GM21619 (cell line): Measurements from ENCODE around the gene TIAL1.
"Not testable (repeated sequence)": the region's sequence is repeated elsewhere in the genome, so short reads cannot be mapped to it uniquely, and the experiment has no call there.

Source experiments
- ATAC-seq: cut with Tn5 transposase; IDR thresholded peaks from one replicate; pipeline ENCODE4 v1.9.1; 2021; ENCODE audit not compliant: unreplicated experiment

TIAL1 gene

GRCh38 chr10:119550827-119551226 lies 45.9 kb downstream of the TIAL1 start:
- no peak for ATAC-seq

- ATAC-seq: no peak
Measured at GRCh38 chr10:119549247-119549999, 47.3 kb downstream of the TIAL1 start.

GRCh38 chr10:119546009-119546408 lies 50.8 kb downstream of the TIAL1 start:
- ATAC-seq: no peak

GRCh38 chr10:119545310-119545709 lies 51.5 kb downstream of the TIAL1 start:
- ATAC-seq: no peak

GRCh38 chr10:119543814-119544642 lies 52.7 kb downstream of the TIAL1 start:
- no peak for ATAC-seq

- peak; percentile 41 for ATAC-seq
Measured at GRCh38 chr10:119542988-119543813, 53.6 kb downstream of the TIAL1 start.

GRCh38 chr10:119542357-119542987 lies 54.3 kb downstream of the TIAL1 start, which contains the start of gene RGS10:
Gene RGS10 (minus strand): TSS chr10:119542719. CDS start chr10:119542638, 81 bp downstream.
- peak; percentile 72 for ATAC-seq

GRCh38 chr10:119541459-119542356 lies 55.1 kb downstream of the TIAL1 start:
- peak; percentile 10 for ATAC-seq

GRCh38 chr10:119541046-119541445 lies 55.7 kb downstream of the TIAL1 start:
- no peak for ATAC-seq

GRCh38 chr10:119540038-119540437 lies 56.7 kb downstream of the TIAL1 start:
- no peak for ATAC-seq

- no peak for ATAC-seq
Measured at GRCh38 chr10:119539359-119539825, 57.4 kb downstream of the TIAL1 start.

- no peak for ATAC-seq
Measured at GRCh38 chr10:119538632-119539358, 58.0 kb downstream of the TIAL1 start.

GRCh38 chr10:119537953-119538630 lies 58.7 kb downstream of the TIAL1 start:
- ATAC-seq: no peak

- ATAC-seq: no peak
Measured at GRCh38 chr10:119536508-119537025, 60.2 kb downstream of the TIAL1 start.

- ATAC-seq: no peak
Measured at GRCh38 chr10:119535837-119536507, 60.8 kb downstream of the TIAL1 start.

- no peak for ATAC-seq
Measured at GRCh38 chr10:119535305-119535704, 61.5 kb downstream of the TIAL1 start.

- no peak for ATAC-seq
Measured at GRCh38 chr10:119533473-119533872, 63.3 kb downstream of the TIAL1 start.

- ATAC-seq: not testable (repeated sequence)
Measured at GRCh38 chr10:119532791-119533190, 64.0 kb downstream of the TIAL1 start.
